ENCODE data around the gene C20orf144. TPM values are rescaled to one million over a fixed set of nuclear protein-coding genes. Genes with fewer than 3 reads are reported as not detected.
A peak's percentile ranks its signal among the peaks of the same experiment; 100 is the strongest.

C20orf144 gene
- total and polyA plus RNA-seq, 9 of the 15 experiments (the other 6 are each of a cell fraction or from before 2014, with no cell fraction given) = 0.04 to 0.23 (median 0.11) TPM; not detected in 2

- TF ChIP-seq, protein P1, sequence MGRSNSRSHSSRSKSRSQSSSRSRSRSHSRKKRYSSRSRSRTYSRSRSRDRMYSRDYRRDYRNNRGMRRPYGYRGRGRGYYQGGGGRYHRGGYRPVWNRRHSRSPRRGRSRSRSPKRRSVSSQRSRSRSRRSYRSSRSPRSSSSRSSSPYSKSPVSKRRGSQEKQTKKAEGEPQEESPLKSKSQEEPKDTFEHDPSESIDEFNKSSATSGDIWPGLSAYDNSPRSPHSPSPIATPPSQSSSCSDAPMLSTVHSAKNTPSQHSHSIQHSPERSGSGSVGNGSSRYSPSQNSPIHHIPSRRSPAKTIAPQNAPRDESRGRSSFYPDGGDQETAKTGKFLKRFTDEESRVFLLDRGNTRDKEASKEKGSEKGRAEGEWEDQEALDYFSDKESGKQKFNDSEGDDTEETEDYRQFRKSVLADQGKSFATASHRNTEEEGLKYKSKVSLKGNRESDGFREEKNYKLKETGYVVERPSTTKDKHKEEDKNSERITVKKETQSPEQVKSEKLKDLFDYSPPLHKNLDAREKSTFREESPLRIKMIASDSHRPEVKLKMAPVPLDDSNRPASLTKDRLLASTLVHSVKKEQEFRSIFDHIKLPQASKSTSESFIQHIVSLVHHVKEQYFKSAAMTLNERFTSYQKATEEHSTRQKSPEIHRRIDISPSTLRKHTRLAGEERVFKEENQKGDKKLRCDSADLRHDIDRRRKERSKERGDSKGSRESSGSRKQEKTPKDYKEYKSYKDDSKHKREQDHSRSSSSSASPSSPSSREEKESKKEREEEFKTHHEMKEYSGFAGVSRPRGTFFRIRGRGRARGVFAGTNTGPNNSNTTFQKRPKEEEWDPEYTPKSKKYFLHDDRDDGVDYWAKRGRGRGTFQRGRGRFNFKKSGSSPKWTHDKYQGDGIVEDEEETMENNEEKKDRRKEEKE (IDR thresholded peaks at IDR 0.05; ENCODE audit: borderline replicate concordance in 1 of 2, control insufficient read depth in 1 of 2, low read depth in 2 of 2, low read length in 1 of 2) = no peak
- TF ChIP-seq FOXM1 (IDR thresholded peaks at IDR 0.05; ENCODE audit: low read depth) (no peak), FOXM1 (CRISPR knock-in tag; IDR thresholded peaks at IDR 0.05; ENCODE audit: low read depth) (no peak), FUS (optimal IDR thresholded peaks at IDR 0.05; ENCODE audit: low read depth, low read length) (no peak), FOSL1 (tag; conservative IDR thresholded peaks at IDR 0.05) (no peak; the same call in 1 of the 2 replicates), CXXC5 (CRISPR knock-in tag; IDR thresholded peaks at IDR 0.05) (no peak), GTF2A2 (tag; IDR thresholded peaks at IDR 0.05) (no peak), DPF2 (IDR thresholded peaks at IDR 0.05) (peak; percentile 58; the same call in 1 of the 2 replicates), BRD4 (IDR thresholded peaks at IDR 0.05) (0 out of 2 replicates have a peak, but pooled peaks have one; percentile 54), CHCHD3 (CRISPR knock-in tag; IDR thresholded peaks at IDR 0.05) (no peak), SREBF2 (CRISPR knock-in tag; IDR thresholded peaks at IDR 0.05) (no peak), ZNF124 (CRISPR knock-in tag; IDR thresholded peaks at IDR 0.05) (no peak), ZBTB26 (CRISPR knock-in tag; IDR thresholded peaks at IDR 0.05) (0 out of 2 replicates have a peak, but pooled peaks have one; percentile 12), MCM3 (IDR thresholded peaks at IDR 0.05) (no peak), ZNF76 (CRISPR knock-in tag; IDR thresholded peaks at IDR 0.05; ENCODE audit: borderline replicate concordance) (no peak), PHF20 (IDR thresholded peaks at IDR 0.05; ENCODE audit: partially characterized antibody) (no peak), NCOR1 (IDR thresholded peaks at IDR 0.05) (no peak), ZFP91 (CRISPR knock-in tag; IDR thresholded peaks at IDR 0.05) (no peak), TSC22D4 (tag; IDR thresholded peaks at IDR 0.05) (no peak), SMC3 (conservative IDR thresholded peaks at IDR 0.05; ENCODE audit: insufficient read depth, low read depth, low read length) (no peak)
- TF ChIP-seq, protein P2, sequence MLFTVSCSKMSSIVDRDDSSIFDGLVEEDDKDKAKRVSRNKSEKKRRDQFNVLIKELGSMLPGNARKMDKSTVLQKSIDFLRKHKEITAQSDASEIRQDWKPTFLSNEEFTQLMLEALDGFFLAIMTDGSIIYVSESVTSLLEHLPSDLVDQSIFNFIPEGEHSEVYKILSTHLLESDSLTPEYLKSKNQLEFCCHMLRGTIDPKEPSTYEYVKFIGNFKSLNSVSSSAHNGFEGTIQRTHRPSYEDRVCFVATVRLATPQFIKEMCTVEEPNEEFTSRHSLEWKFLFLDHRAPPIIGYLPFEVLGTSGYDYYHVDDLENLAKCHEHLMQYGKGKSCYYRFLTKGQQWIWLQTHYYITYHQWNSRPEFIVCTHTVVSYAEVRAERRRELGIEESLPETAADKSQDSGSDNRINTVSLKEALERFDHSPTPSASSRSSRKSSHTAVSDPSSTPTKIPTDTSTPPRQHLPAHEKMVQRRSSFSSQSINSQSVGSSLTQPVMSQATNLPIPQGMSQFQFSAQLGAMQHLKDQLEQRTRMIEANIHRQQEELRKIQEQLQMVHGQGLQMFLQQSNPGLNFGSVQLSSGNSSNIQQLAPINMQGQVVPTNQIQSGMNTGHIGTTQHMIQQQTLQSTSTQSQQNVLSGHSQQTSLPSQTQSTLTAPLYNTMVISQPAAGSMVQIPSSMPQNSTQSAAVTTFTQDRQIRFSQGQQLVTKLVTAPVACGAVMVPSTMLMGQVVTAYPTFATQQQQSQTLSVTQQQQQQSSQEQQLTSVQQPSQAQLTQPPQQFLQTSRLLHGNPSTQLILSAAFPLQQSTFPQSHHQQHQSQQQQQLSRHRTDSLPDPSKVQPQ (CRISPR knock-in tag; IDR thresholded peaks at IDR 0.05; ENCODE audit: borderline replicate concordance) = no peak
These were observed 47.9 kb downstream of the C20orf144 start (continued) for GRCh38 chr20:33709905-33710541.

All from K562 (cell line).